Ovary (tissue), 3 donors: ENCODE measurements around the gene COA3.

Experiments used
- CTCF ChIP-seq, 3 donors: fragments of 450-650 bp in 2 of 3; fragments of 200-600 bp in 1 of 3; IDR thresholded peaks; one replicate each; pipeline versions ENCODE4 v1.5.1 to v1.8.0; 2016 to 2022; ENCODE audit warnings: antibody characterized with exemption in 3 of 3, mild to moderate bottlenecking in 1 of 3
- EP300 ChIP-seq: sonication (generic); formaldehyde crosslinking; IDR thresholded peaks from one replicate; pipeline ENCODE4 v1.6.1; 2017; ENCODE audit warnings: antibody characterized with exemption
- POLR2A ChIP-seq: fragments of 450-650 bp; IDR thresholded peaks from one replicate; pipeline ENCODE4 v1.6.1; 2017; ENCODE audit warnings: antibody characterized with exemption, mild to moderate bottlenecking, moderate library complexity
- donor health status: DM: no; HTN: no; CAD: no.

DNA sequence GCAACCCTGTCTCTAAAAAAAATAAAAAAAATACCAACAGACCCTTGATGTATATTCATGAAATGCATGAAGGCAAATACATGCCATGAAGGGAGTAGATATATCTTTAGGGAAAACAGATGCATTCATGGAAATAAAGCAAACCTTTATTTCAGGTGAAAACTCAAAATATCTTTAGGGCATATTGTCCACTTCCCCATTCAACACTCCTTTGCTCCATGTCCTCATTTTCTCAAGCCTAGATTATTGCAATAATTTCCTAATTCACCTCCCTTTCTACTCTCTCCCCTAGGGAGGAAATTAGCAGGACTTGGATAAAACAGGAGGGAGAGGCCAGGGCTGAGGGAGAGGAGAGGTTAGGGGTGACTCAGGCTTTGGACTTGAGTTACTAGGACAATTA, 31.0 kb downstream of the COA3 start:
- TF ChIP-seq CTCF (IDR thresholded peaks at IDR 0.05) (no peak), POLR2A (no peak), EP300 (no peak)
